Glomerular visceral epithelial cell (primary cell): ENCODE data around the gene GLUD1.
"Not testable (repeated sequence)": the region's sequence is repeated elsewhere in the genome, so short reads cannot be mapped to it uniquely, and the experiment has no call there.

ENCODE experiments used
- DNase-seq: peaks from one replicate; pipeline ENCODE4 v3.0.0-alpha.2; 2016; ENCODE audit errors: extremely low spot score

The GLUD1 gene

DNA sequence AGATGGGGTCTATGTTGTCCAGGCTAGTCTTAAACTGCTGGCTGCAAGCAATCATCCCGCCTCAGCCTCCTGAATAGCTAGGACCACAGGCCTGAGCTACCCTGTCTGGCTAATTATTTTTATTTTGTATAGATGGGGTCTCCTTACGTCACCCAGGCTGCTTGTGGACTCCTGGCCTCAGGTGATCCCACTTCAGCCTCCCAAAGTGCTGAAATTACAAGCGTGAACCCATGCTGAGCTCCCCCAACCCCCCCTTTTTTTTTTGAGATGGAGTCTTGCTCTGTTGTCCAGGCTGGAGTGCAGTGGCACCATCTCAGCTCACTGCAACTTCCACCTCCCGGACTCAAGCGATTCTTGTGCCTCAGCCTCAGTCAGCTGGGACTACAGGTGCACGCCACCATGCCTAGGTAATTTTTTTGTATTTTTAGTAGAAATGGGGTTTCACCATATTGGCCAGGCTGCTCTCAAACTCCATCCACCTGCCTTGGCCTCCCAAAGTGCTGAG lies 49.2 kb downstream of the GLUD1 start:
- no peak for DNase-seq

DNA sequence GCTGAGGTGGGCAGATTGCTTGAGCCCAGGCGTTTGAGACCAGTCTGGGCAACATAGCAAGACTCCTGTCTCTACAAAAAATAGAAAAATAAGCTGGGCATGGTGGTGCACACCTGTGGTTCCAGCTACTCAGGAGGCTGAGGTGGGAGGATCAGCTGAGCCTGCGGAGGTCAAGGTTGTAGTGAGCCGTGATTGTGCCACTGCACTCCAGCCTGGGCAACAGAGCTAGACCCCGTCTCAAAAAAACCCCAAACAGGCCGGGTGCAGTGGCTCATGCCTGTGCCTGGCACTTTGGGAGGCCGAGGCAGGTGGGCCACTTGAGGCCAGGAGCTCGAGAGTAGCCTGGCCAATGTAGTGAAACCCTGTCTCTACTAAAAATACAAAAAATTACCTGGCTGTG lies 51.1 kb downstream of the GLUD1 start:
- not testable (repeated sequence) for DNase-seq

DNA sequence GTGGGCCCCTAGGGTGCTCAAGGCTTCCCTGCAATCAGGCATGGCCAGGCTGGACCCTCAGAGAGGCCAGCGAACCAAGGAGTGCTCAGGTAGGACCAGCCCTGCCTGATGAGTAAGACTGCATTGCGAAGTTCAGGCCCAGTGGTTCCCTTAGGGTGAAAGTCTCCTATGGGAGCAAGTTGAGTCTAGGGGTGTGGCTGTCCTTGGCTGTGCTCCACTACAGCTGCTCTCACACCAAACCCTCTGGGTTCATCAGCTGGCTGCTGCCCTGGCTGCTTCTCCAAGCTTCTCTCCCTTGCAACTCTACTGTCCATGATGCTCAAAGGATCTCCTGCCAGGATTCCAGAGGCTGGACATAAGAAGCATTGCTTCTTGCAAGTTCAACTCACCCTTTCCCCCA lies 55.9 kb downstream of the GLUD1 start:
- DNase-seq, result no peak

DNA sequence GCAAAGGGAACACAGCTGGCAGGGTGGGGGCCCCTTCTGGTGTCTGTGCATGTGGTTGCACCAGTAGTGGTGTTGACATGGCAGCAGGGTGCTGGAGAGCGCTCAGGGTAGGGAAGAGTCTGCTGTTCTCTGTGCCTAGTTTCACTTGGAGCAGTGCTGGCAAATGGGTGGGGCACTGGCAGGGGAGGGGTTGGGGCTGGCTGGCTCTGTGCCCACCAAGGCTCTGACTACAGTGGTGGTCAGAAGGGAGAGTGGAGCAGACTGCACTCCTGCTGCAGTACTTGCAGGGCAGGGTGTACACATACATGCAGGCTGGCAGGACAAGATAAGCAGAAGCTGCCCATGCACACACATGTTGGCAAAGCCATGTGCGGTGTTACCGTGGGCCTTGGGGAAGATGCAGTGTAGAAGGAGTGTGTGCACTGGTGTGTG lies 56.3 kb downstream of the GLUD1 start:
- DNase-seq, result no peak

DNA sequence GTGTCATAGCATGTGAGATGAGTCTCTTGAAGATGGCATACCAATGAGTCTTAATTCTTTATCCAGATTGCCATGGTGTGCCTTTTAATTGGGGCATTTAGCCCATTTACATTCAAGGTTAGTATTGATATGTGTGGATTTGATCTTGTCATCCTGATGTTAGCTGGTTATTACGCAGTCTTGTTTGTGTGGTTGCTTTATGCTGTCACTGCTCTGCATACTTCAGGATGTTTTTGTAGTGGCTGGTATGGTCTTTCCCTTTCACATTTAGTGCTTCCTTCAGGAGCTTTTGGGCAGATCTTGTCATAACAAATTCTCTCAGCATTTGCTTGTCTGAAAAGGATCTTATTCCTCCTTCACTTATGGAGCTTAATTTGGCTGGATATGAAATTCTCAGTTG lies 58.0 kb downstream of the GLUD1 start:
- no peak for DNase-seq

DNA sequence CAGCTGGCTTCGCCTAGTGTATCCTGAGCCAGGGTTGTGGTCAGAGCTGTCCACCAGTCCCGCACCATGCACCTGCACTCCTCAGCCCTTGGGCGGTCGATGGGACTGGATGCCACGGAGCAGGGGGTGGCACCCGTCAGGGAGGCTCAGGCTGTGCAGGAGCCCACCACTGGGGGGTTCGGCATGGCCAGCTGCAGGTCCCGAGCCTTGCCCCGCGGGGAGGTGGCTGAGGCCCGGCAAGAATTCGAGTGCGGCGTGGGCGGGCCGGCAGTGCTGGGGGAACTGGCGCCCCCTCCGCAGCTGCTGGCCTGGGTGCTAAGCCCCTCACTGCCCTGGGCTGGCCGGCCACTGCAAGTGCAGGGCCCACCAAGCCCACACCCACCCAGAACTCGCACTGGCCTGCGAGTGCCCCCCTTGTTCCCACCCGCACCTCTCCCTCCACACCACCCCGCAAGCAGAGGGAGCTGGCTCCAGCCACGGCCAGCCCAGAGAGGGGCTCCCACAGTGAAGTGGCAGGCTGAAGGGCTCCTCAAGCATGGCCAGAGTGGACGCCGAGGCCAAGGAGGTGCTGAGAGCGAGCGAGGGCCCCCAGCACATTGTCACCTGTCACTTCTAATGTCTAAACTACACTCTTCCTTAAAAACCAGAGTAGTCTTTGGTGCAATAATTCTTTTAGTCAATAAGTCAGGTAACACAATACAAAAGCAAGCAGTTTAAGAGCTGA lies 63.6 kb downstream of the GLUD1 start:
- no peak for DNase-seq

DNA sequence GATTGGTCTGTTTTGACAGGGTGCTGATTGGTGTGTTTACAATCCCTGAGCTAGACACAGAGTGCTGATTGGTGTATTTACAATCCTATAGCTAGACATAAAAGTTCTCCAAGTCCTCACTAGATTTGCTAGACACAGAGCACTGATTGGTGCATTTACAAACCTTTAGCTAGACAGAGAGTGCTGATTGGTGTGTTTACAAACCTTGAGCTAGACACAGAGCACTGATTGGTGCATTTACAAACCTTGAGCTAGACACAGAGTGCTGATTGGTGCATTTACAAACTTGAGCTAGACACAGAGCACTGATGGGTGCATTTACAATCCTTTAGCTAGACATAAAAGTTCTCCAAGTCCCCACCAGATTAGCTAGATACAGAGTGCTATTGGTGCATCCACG lies 64.2 kb downstream of the GLUD1 start:
- not testable (repeated sequence) for DNase-seq

DNA sequence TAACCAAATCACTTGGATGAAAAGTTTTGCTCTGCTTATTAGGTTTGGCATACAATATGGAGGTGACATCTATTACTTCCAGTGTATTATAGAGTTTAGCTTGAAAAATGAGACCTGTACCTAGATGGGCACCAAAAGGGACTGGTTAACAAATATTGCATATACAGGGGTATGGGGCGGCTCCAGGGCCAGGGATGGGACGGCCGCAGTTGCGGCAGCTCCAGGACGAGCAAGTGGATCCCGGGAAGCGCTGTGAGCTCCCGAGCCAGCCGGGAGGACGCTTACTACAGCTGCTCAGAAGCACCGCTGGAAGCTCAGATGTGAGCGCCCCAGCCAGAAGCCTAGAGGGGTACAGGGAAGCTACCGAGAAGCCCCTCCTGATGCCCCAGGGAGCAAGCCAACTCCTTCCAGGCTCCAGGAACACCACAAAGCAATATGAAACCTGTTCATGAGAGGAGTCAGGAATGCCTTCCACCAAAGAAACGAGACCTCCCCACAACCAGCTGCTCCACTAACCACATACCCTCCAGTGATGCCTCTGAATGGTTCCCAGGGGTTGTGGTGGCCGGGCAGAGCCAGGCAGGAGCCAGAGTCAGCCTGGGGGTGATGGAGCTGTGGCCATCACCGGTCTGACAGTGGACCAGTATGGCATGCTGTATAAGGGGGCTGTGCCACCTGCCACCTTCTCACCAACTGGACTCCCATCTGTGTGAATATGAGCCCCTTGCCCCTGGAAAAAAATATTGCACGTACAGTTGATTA lies 67.7 kb downstream of the GLUD1 start:
- not testable (repeated sequence) for DNase-seq

DNA sequence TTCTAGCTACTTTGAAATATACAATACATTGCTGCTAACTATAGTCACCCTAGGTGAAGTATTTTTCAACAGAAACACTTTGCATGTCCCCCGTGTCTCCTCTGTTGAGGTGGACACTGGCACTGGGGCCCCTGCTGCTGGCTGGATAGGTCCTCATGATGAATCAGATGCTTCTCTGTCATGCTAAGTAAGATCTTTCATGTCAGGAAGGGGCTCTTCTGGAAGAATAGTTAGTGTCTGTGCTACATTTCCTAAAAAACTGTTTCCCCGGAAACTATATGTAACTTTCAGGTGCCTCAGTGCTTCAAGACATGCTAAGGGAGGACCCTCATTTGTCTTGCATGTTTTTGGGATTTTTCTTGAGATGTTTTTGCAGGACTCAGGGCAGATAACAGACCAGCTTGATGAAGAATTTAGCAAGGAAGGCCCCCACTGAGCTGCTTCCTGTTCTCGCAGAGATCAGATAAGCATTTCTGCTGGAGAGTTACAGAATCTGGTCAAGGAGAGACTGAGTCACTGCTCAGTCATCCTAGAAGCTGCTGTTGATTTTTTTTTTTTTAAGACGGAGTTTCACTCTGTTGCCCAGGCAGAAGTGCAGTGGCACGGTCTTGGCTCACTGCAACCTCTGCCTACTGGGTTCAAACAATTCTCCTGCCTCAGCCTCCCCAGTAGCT lies 69.2 kb downstream of the GLUD1 start:
- DNase-seq, result peak; percentile 63

DNA sequence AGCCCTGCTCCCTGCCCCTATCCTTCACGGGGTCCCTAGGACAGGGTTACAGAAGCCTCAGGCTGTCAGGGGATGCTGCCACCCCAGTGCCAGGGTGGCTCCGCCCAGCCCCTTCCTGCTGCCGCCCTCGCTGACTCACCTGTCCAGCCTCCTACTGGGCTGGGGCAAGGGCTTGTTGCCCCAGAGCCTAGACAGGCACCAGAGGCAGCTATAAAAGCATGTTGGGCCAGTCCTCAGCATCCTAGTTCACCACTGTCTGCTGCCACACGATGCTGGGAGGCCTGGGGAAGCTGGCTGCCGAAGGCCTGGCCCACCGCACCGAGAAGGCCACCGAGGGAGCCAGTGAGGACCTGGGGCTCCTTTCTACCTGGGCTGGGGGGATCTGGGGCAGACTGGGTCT lies 74.6 kb downstream of the GLUD1 start, which contains the start of gene FAM25A:
Gene FAM25A (plus strand): TSS at position 239 of the 400 bp plus-strand sequence. CDS start 31 bp downstream, at position 270.
- DNase-seq, result not testable (repeated sequence)

DNA sequence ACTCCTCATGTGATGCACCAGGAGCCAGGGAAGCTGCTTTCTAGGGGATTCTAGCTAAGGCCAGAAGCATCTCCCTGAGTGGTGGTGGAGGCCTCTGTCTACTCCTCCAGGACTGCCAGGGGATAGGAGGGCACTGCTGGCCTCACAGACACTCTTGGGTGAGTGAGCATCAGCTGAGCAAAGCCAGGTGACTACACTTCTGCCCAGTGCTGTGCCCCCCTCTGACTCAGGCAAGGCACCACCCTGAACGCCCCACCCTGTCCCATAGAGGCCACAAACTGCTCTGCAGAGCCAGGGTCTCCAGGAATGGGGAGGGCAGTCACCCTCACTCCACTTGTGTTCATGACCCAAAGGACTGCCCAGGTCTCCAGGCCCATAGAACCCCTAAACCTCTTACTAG lies 75.1 kb downstream of the GLUD1 start:
- not testable (repeated sequence) for DNase-seq

DNA sequence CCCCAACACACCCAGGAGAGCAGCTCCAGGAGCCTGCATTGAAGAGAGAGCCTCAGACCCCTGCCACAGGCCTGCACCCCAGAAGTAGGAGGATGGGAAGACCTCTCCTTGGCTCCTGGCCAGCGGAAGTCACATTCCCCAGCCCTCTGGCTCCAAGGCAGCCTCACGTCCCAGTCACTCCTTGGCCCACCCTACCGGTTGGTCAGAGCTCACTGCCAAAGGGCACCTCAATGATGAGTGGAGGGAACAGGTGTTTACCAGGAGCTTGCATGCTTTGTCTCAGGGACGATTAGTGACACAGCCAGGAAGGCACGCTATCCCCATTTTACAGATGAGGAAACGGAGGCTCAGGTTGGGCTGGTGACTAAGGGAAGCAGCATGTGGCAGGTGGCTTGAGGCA lies 75.6 kb downstream of the GLUD1 start:
- DNase-seq, result not testable (repeated sequence)

DNA sequence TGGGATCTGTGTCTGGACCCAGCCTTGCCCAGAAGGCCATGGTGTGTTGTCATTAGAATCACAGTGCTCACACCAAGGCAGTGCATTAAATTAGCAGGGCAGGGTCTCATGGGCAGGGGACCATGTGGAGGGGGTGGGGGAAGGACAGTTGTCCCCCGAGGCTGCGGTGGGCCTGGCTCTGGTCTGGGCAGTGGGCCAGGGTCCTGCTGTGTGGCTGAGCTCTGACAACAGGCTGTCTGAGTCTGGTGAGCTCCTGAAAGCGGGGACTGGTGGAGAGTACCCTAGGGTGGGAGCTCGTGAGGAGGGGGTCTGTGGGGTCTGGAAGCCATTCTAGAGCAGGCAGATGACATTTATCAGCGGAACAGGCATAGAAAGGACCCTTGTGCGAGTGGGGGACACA lies 76.5 kb downstream of the GLUD1 start:
- not testable (repeated sequence) for DNase-seq

DNA sequence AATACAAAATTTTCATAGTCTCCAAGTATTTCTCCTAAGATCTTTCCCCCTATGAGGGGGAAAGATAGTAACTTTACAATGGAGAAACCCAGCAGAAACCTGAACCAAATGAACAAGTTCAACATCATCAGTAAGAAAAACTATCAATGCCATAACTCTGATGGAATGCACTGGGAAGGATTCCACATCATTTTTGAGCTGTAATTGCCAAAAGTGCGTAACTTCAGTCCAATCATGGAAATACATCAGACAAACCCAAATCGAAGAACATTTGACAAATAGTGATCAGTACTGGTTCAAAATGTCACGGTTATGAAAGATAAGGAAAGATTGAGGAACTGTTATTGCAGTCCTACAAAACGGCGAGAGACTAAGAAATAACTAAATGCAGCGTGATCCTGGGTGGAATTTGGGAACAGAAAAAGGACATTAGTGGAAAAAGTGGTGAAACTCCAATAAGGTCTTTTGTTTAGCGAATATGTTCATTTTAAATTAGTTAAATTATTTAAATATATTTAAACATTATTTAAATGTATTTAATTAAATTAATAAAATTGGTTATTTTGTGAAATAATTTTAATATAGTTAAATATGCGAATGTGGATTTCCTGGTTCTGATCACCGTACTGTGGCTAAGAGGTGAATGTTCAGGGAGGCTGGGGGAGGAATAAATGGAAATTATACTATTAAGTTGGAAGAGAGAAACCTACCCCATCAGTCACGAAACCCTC lies 79.5 kb downstream of the GLUD1 start:
- DNase-seq, result not testable (repeated sequence)

DNA sequence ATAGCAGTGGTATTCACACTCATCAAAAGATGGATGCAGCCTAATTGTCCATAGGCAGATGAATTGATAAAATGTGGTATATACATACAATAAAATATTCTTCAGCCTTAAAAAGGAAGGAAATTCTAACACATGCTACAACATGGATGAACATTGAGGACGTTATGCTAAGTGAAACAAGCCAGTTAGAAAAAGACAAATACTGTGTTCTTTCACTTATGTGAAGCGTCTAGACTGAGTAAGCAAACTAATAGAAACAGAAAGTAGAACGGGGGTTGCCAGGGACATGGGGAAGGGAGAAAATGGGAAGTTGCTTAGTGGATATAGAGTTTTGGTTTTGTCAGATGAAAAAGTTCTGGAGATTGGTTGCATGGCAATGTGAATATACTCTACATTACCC lies 81.1 kb downstream of the GLUD1 start:
- not testable (repeated sequence) for DNase-seq

DNA sequence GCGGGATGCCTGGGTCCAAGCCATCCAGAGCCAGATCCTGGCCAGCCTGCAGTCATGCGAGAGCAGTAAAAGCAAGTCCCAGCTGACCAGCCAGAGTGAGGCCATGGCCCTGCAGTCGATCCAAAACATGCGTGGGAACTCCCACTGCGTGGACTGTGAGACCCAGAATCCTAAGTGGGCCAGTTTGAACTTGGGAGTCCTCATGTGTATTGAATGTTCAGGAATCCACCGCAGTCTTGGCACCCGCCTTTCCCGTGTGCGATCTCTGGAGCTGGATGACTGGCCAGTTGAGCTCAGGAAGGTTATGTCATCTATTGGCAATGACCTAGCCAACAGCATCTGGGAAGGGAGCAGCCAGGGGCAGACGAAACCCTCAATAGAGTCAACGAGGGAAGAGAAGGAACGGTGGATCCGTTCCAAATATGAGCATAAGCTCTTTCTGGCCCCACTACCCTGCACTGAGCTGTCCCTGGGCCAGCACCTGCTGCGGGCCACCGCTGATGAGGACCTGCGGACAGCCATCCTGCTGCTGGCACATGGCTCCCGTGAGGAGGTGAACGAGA lies 85.4 kb downstream of the GLUD1 start:
- not testable (repeated sequence) for DNase-seq

DNA sequence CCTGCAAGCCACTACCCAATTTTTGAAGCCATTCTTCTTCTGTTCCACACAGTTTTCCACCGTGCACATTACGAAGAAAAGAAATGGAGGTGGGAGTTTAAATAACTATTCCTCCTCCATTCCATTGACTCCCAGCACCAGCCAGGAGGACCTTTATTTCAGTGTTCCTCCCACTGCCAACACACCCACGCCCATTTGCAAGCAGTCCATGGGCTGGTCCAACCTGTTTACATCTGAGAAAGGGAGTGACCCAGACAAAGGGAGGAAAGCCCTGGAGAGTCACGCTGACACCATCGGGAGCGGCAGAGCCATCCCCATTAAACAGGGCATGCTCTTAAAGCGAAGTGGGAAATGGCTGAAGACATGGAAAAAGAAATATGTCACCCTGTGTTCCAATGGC lies 86.3 kb downstream of the GLUD1 start:
- DNase-seq, result not testable (repeated sequence)

DNA sequence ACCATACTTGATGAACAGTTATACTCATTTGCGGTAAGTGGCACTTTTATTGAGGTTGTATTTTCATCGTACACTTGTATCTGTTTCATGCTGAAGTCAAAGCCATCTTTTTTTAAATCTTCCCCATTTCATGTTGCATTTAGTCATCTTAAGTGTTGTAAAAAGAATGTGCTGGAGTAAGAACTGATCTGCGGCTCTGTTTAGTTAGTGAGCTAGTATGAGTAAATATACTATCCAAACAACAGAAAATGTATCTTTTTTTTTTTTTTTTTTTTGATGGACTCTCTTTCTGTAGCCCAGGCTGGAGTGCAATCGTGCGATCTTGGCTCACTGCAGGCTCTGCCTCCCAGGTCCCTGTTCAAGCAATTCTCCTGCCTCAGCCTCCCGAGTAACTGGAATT lies 87.0 kb downstream of the GLUD1 start:
- DNase-seq, result not testable (repeated sequence)

DNA sequence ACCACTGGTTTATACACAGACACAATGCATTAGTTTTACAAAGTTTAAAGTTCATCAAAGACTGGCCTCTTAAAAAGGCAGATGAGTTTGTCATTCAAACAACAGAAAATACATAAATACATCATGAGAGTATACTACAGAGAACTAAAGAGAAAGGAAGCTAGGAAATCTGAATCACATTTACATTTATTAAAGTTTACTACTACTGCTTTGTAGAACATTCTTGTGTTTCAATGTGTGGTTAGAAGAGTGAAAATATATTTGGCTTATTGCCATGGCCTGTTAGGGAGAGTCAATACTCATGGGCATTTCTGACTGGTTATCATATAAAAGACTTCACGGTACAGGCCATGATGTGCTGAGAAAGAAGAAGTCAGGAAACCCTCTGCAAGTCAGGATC lies 87.5 kb downstream of the GLUD1 start:
- not testable (repeated sequence) for DNase-seq

DNA sequence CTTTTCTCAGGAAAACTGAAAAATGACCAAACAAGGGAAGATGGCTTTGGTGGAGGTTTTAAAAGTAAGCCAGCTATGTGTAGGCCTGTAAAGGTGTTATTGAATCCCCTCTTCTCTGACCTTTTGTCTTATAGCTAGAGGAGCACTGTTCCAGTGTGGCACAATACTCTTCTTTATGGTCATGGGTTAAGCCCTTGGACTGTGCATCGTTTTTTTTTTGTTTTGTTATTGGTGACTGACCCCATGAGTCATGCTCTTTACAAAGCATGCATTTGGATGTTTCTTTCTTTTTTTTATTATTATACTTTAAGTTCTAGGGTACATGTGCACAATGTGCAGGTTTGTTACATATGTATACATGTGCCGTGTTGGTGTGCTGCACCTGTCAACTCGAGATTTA lies 94.2 kb downstream of the GLUD1 start:
- DNase-seq, result no peak
